ENCODE measurements around the gene FOXK2. TPM values are rescaled to one million over a fixed set of nuclear protein-coding genes. Genes with fewer than 3 reads are reported as not detected.
A peak's percentile ranks its signal among the peaks of the same experiment; 100 is the strongest.

Gene FOXK2
- total RNA-seq, 3 donors from 2014 or later: 25.0 to 48.6 (median 36.7) TPM

DNA sequence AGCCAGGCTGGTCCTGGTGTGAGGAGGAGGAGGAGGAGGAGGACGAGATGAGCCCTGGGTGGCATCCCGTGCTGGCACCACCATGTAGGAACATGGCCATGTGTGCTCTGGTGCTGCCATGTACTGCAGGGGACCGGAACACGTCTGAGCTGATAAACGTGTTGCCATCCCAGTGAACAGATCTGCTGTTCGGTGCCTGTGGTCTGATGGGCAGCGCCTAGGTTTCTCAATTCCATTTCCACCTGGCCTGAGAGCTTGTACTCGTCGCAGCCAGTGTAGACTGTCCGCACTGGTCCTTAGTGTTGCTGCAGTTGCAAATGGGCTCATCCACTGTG is 28.4 kb upstream of the FOXK2 start:
- Histone ChIP-seq H3K4me1 (no peaks in the 10 kb centered on the region), H3K27ac (no peak overlapping the region), H3K36me3 (no peaks in the 10 kb centered on the region), H3K4me3 (no peak overlapping the region), H3K9me3 (no peaks in the 10 kb centered on the region), H3K27me3 (no peaks in the 10 kb centered on the region)
- no peak for DNase-seq (ENCODE audit: low spot score in 2 of 2)
- TF ChIP-seq, protein P1, sequence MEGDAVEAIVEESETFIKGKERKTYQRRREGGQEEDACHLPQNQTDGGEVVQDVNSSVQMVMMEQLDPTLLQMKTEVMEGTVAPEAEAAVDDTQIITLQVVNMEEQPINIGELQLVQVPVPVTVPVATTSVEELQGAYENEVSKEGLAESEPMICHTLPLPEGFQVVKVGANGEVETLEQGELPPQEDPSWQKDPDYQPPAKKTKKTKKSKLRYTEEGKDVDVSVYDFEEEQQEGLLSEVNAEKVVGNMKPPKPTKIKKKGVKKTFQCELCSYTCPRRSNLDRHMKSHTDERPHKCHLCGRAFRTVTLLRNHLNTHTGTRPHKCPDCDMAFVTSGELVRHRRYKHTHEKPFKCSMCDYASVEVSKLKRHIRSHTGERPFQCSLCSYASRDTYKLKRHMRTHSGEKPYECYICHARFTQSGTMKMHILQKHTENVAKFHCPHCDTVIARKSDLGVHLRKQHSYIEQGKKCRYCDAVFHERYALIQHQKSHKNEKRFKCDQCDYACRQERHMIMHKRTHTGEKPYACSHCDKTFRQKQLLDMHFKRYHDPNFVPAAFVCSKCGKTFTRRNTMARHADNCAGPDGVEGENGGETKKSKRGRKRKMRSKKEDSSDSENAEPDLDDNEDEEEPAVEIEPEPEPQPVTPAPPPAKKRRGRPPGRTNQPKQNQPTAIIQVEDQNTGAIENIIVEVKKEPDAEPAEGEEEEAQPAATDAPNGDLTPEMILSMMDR (IDR thresholded peaks at IDR 0.05): no peak
- TF ChIP-seq POLR2AphosphoS5 (IDR thresholded peaks at IDR 0.05) (no peak), POLR2A (IDR thresholded peaks at IDR 0.05) (no peak)
- intact Hi-C loops (cut with DNase I; ENCODE audit: low total_unique reads): no loop called here

DNA sequence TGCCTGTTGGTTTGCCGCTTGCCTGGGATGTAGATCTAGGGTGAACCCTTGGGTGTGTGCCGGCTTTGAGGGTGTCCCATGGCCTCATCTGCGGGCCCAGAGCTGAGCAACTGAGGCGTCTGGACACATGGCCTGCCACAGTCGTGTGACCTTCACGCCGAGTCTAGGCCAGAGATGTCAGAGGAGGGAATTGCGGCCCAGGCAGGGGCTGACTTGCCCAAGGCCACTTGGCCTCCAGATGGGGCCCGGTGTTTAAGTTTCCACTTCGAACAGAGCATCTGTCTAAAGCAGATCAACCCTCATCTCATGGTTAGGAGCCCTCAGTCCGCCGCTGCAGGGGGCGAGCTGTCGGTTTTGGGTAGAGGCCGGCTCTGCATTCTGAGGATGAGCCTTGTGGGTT is 28.0 kb upstream of the FOXK2 start:
- Histone ChIP-seq H3K4me1 (peaks cover under 1 to 2% of the 10 kb centered on the region in 2 donors), H3K36me3 (no peaks in the 10 kb centered on the region), H3K9me3 (no peaks in the 10 kb centered on the region), H3K27me3 (no peaks in the 10 kb centered on the region), H3K4me3 (no peak overlapping the region), H3K27ac (no peak overlapping the region)
- TF ChIP-seq POLR2AphosphoS5 (IDR thresholded peaks at IDR 0.05) (no peak), POLR2A (IDR thresholded peaks at IDR 0.05) (no peak)
- TF ChIP-seq, protein P1 (IDR thresholded peaks at IDR 0.05): no peak
- DNase-seq (ENCODE audit: low spot score in 2 of 2): no peak
- intact Hi-C loops (cut with DNase I; ENCODE audit: low total_unique reads): no loop called here

DNA sequence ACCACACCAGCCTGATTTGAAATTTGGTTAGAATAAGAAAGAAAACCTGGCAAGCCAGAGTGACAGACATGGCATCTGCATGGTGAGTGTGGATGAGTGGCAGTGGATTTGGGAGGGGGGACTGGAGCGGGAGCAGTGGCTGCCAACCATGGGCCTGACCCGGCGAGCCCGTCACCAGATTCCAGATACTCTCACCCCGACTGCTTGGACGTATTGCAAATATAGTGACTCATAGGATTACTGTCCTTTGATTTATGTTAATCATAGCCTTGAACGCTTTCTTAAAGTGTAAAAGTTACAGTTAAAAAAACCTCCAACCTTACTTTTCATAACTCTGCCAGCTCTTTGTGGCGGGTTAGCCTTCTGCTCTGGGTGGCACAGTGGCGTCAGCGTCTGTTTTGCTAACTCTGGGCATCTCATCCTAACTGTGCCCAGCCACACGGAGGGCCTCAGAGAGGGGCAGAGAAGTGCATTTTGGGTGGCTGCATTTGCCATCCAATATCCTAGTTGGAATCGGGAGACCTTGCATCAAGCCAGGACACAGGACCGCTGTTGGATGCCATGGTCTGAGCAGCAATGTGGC is 26.8 kb upstream of the FOXK2 start:
- Histone ChIP-seq H3K27ac (no peak overlapping the region), H3K4me3 (no peak overlapping the region), H3K27me3 (no peaks in the 10 kb centered on the region), H3K36me3 (no peaks in the 10 kb centered on the region), H3K9me3 (no peaks in the 10 kb centered on the region), H3K4me1 (peaks cover 3 to 4% of the 10 kb centered on the region in 2 donors)
- intact Hi-C loops (cut with DNase I; ENCODE audit: low total_unique reads): no loop called here
- no peak for TF ChIP-seq POLR2A (IDR thresholded peaks at IDR 0.05)
- TF ChIP-seq, protein P1 (IDR thresholded peaks at IDR 0.05): no peak
- no peak for TF ChIP-seq POLR2AphosphoS5 (IDR thresholded peaks at IDR 0.05)
- no peak for DNase-seq (ENCODE audit: low spot score in 2 of 2)

DNA sequence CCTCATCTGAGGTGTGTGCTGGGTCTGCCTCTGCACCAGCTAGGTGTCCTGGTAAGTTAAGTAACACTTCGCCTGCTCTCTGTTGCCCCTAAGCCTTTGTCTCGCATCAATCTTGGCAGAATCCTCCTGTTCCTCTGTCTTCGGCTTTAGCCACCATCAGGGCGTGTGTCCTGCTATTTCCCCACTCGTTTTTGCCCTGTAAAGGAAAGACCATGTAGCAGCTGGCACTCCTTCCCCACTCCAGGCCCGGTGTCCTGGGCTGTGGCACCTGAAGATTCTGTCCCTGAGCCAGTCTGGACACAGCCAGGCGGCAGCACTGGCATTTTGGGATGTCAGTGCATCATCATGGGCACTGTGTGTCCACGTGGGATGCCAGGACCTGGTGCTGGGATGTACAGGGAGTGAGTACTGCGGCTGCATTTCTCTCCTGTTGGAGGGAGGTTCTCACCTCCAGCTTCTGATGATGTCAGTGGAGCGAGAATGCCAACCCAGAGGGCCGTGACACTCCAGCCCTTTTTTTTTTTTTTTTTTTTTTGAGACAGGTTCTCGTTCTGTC is 26.2 kb upstream of the FOXK2 start:
- Histone ChIP-seq H3K4me1 (peaks cover 3 to 4% of the 10 kb centered on the region in 2 donors), H3K4me3 (no peak overlapping the region), H3K27ac (no peak overlapping the region), H3K36me3 (no peaks in the 10 kb centered on the region), H3K27me3 (no peaks in the 10 kb centered on the region), H3K9me3 (no peaks in the 10 kb centered on the region)
- no peak for DNase-seq (ENCODE audit: low spot score in 2 of 2)
- intact Hi-C loops (cut with DNase I; ENCODE audit: low total_unique reads): no loop called here
- TF ChIP-seq, protein P1 (IDR thresholded peaks at IDR 0.05): no peak
- no peak for TF ChIP-seq POLR2A (IDR thresholded peaks at IDR 0.05)
- TF ChIP-seq POLR2AphosphoS5 (IDR thresholded peaks at IDR 0.05): no peak

DNA sequence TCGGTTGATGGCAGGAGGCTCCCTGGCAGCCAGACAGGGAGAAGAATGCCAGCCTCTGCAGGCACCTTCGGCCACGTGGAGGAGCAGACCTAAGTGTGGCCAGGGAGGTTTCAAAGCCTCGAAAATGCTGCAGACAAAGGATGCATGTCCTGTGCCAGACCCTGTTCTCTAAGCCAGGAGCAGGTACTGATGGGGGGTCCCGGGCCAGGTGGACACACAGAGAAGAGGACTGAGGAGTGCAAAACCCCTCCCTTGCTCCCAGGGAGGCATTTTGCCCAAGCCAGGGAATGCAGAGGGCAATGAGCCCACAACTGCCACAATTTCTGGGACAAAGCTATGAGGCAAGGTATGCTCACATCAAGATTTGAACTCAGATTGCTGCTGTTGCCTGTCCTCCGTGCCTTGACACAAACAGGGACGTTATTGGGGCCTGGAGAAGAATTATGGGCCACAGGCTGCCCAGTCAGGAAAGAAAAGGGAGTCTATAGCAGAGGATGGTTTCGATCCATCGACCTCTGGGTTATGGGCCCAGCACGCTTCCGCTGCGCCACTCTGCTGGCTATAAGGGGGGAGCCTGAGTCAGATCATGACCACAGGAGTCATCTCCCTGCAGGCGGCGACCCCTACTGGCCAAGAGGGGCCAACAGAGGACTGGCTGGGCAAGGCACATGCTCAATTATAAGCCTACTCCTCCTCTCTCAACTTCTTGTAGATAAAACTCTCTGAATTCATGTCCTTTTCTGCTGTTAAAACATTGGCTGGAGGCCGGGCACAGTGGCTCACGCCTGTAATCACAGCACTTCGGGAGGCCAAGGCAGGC is 25.1 kb upstream of the FOXK2 start:
- DNase-seq (ENCODE audit: low spot score in 2 of 2): peak; percentile 81 to 83
- Histone ChIP-seq H3K36me3 (no peaks in the 10 kb centered on the region), H3K4me1 (peaks cover 3 to 4% of the 10 kb centered on the region in 2 donors), H3K9me3 (no peaks in the 10 kb centered on the region), H3K27me3 (no peaks in the 10 kb centered on the region), H3K27ac (peak overlapping the region; percentile 19 to 46), H3K4me3 (peak overlapping the region in 1 of 3 donors; percentile 15)
- TF ChIP-seq POLR2AphosphoS5 (IDR thresholded peaks at IDR 0.05) (peak; percentile 69 to 84 (median 72)), POLR2A (IDR thresholded peaks at IDR 0.05) (no peak)
- TF ChIP-seq, protein P1 (IDR thresholded peaks at IDR 0.05): peak; percentile 35 to 95 (median 87)
- intact Hi-C loops (cut with DNase I; ENCODE audit: low total_unique reads): no loop called here

Data from breast epithelium (tissue), 4 donors.